H1 (cell line): ENCODE results near the gene SPARC. TPM values are rescaled to one million over a fixed set of nuclear protein-coding genes. Genes with fewer than 3 reads are reported as not detected.

ENCODE experiments used
- CTCF ChIA-PET: fragments of 300-600 bp; sonication (Branson Sonifier 250); formaldehyde crosslinking; loops from one replicate; lab custom pipeline; 2021; ENCODE audit not compliant: partially characterized antibody; lab: Charles Lee
- POLR2A ChIA-PET: fragments of 300-600 bp; sonication (Branson Sonifier 250); formaldehyde crosslinking; loops from one replicate; lab custom pipeline; 2021; ENCODE audit warnings: inconsistent platforms; ENCODE audit not compliant: partially characterized antibody; lab: Charles Lee
- DNase-seq, 2 experiments: peaks; one replicate each; pipeline versions ENCODE4 v3.0.0 to v3.0.0-alpha.2; 2010 to 2022; ENCODE audit warnings: low spot score in 2 of 2, low read depth in 1 of 2, mixed read lengths in 1 of 2
- FAIRE-seq: peaks from 2 replicates; lab custom pipeline; 2011; peaks lifted over from hg19 to GRCh38; lab: Jason Lieb, UNC
- H2AFZ ChIP-seq: 2 replicates; pipeline ENCODE4 v1.8.1; 2012; ENCODE audit warnings: low read length, inconsistent platforms
- H2AK5ac ChIP-seq: 2 replicates; pipeline ENCODE4 v1.6.1; 2013; ENCODE audit warnings: low read depth, low read length
- H2BK120ac ChIP-seq: replicated peaks from 2 replicates; pipeline ENCODE3; 2013; ENCODE audit warnings: low read depth, low read length, inconsistent platforms
- H2BK12ac ChIP-seq: 2 replicates; pipeline ENCODE4 v1.6.1; 2013; ENCODE audit warnings: low read depth, low read length
- H2BK15ac ChIP-seq: 2 replicates; pipeline ENCODE4 v1.6.1; 2013; ENCODE audit warnings: low read length
- H2BK20ac ChIP-seq: 2 replicates; pipeline ENCODE4 v1.6.1; 2013; ENCODE audit warnings: low read length
- H2BK5ac ChIP-seq: 2 replicates; pipeline ENCODE4 v1.6.1; 2013; ENCODE audit warnings: low read depth, low read length
- H3K14ac ChIP-seq: 2 replicates; pipeline ENCODE4 v1.6.1; 2013; ENCODE audit warnings: inconsistent platforms; ENCODE audit not compliant: insufficient read length
- H3K18ac ChIP-seq: 2 replicates; pipeline ENCODE4 v1.6.1; 2013; ENCODE audit warnings: low read length; ENCODE audit errors: extremely low read depth
- H3K23ac ChIP-seq: 2 replicates; pipeline ENCODE4 v1.6.1; 2013; ENCODE audit warnings: inconsistent platforms; ENCODE audit not compliant: insufficient read length
- H3K23me2 ChIP-seq: 2 replicates; pipeline ENCODE4 v1.6.1; 2013; ENCODE audit warnings: low read depth, low read length
- H3K27ac ChIP-seq: 2 replicates; pipeline ENCODE4 v1.6.1; 2011; ENCODE audit warnings: low read depth, low read length, inconsistent platforms
- H3K27me3 ChIP-seq, 4 experiments: replicated peaks in 1 of 4; 1 replicate in 1 of 4; 2 replicates in 3 of 4; pipeline versions ENCODE4 v1.6.1 to v1.8.1; 2011 to 2013; ENCODE audit warnings: low read length in 3 of 4, mild to moderate bottlenecking in 3 of 4, inconsistent platforms in 2 of 4, mixed read lengths in 2 of 4, moderate library complexity in 1 of 4; ENCODE audit not compliant: control insufficient read depth in 3 of 4, insufficient read depth in 3 of 4; ENCODE audit errors: extremely low read depth in 1 of 4
- H3K36me3 ChIP-seq, 4 experiments: 2 replicates each; pipeline versions ENCODE4 v1.6.1 to v1.8.1; 2011 to 2013; ENCODE audit warnings: mild to moderate bottlenecking in 4 of 4, low read length in 3 of 4, moderate library complexity in 2 of 4, control low read depth in 1 of 4, inconsistent platforms in 1 of 4; ENCODE audit not compliant: insufficient read depth in 4 of 4, control insufficient read depth in 2 of 4
- H3K4ac ChIP-seq: replicated peaks from 2 replicates; pipeline ENCODE3; 2013; ENCODE audit warnings: low read length, low read depth, mixed read lengths, inconsistent platforms; ENCODE audit not compliant: insufficient read length
- H3K4me1 ChIP-seq, 4 experiments: replicated peaks in 1 of 4; 1 replicate in 1 of 4; 2 replicates in 3 of 4; pipeline versions ENCODE4 v1.6.1 to v1.8.1; 2011 to 2013; ENCODE audit warnings: low read length in 3 of 4, inconsistent platforms in 2 of 4, mixed read lengths in 1 of 4; ENCODE audit not compliant: insufficient read depth in 4 of 4, control insufficient read depth in 3 of 4
- H3K4me2 ChIP-seq, 2 experiments: 2 replicates each; pipeline versions ENCODE4 v1.6.1 to v1.8.1; 2011 to 2013; ENCODE audit warnings: low read depth in 2 of 2, low read length in 2 of 2, control low read depth in 1 of 2, inconsistent platforms in 1 of 2, mild to moderate bottlenecking in 1 of 2; ENCODE audit not compliant: insufficient read depth in 1 of 2
- H3K4me3 ChIP-seq, 4 experiments: fragments of 200-600, 300-600 bp in 1 of 4; sonication (generic), shearing (Covaris generic), sonication (Bioruptor Twin) in 1 of 4; 2 replicates each; pipeline versions ENCODE4 v1.5.1 to v1.8.1; 2011 to 2016; ENCODE audit warnings: low read length in 4 of 4, low read depth in 3 of 4, control low read depth in 2 of 4, inconsistent platforms in 2 of 4, mild to moderate bottlenecking in 2 of 4, mixed read lengths in 1 of 4, moderate library complexity in 1 of 4; ENCODE audit not compliant: insufficient read depth in 2 of 4; ENCODE audit errors: extremely low read depth in 1 of 4
- H3K56ac ChIP-seq: replicated peaks from 2 replicates; pipeline ENCODE3; 2013; ENCODE audit warnings: low read depth, mild to moderate bottlenecking, mixed read lengths, low read length, inconsistent platforms; ENCODE audit not compliant: insufficient read length
- H3K79me1 ChIP-seq: 2 replicates; pipeline ENCODE4 v1.6.1; 2013; ENCODE audit warnings: low read depth, low read length, control low read depth
- H3K79me2 ChIP-seq, 2 experiments: 2 replicates each; pipeline versions ENCODE4 v1.6.1 to v1.8.1; 2012 to 2013; ENCODE audit warnings: low read length in 2 of 2, mild to moderate bottlenecking in 2 of 2, inconsistent platforms in 1 of 2; ENCODE audit not compliant: insufficient read depth in 2 of 2, control insufficient read depth in 1 of 2
- H3K9ac ChIP-seq, 4 experiments: replicated peaks in 1 of 4; 1 replicate in 1 of 4; 2 replicates in 3 of 4; pipeline versions ENCODE4 v1.6.1 to v1.8.1; 2011 to 2013; ENCODE audit warnings: low read depth in 3 of 4, low read length in 3 of 4, control low read depth in 2 of 4, mild to moderate bottlenecking in 2 of 4, moderate library complexity in 2 of 4, inconsistent platforms in 1 of 4; ENCODE audit errors: extremely low read depth in 1 of 4
- H3K9me3 ChIP-seq, 2 experiments: 2 replicates each; pipeline versions ENCODE4 v1.6.1 to v1.8.1; 2012 to 2013; ENCODE audit warnings: mild to moderate bottlenecking in 2 of 2, moderate library complexity in 2 of 2, control low read depth in 1 of 2, inconsistent platforms in 1 of 2, low read depth in 1 of 2, low read length in 1 of 2, mixed read lengths in 1 of 2; ENCODE audit not compliant: insufficient read depth in 2 of 2
- H4K20me1 ChIP-seq, 2 experiments: replicated peaks in 1 of 2; 2 replicates each; pipeline versions ENCODE3 to v1.8.1; 2011 to 2013; ENCODE audit warnings: inconsistent platforms in 2 of 2, low read length in 2 of 2, mild to moderate bottlenecking in 1 of 2; ENCODE audit not compliant: insufficient read depth in 2 of 2, control insufficient read depth in 1 of 2
- H4K5ac ChIP-seq: 2 replicates; pipeline ENCODE4 v1.6.1; 2013; ENCODE audit warnings: low read length, low read depth, mixed read lengths, inconsistent platforms; ENCODE audit not compliant: insufficient read length
- H4K8ac ChIP-seq: 2 replicates; pipeline ENCODE4 v1.8.0; 2013; ENCODE audit warnings: mild to moderate bottlenecking, moderate library complexity, low read length, inconsistent platforms; ENCODE audit not compliant: insufficient read depth; ENCODE audit errors: extremely low read depth
- H4K91ac ChIP-seq: replicated peaks from 2 replicates; pipeline ENCODE3; 2013; ENCODE audit warnings: low read length, mixed read lengths, inconsistent platforms; ENCODE audit not compliant: insufficient read length
- CHD2 ChIP-seq: IDR thresholded peaks from 2 replicates; pipeline ENCODE4 v1.6.1; 2012; ENCODE audit warnings: low read length, improper control_type of control experiment
- WGBS, 2 experiments: shearing (Covaris generic) in 1 of 2; methylation state at CpG; one replicate each; pipeline versions ENCODE4 v1.1.6 to v1.1.7; 2013 to 2015; ENCODE audit warnings: low lambda C conversion rate in 2 of 2, mixed read lengths in 2 of 2, inconsistent platforms in 1 of 2, low coverage in 1 of 2, missing lambda C conversion rate in 1 of 2; ENCODE audit not compliant: insufficient replicate concordance in 2 of 2, insufficient coverage in 1 of 2, insufficient read length in 1 of 2; ENCODE audit errors: extremely low coverage in 1 of 2, missing lambda C conversion rate in 1 of 2; 5-methylcytosine and 5-hydroxymethylcytosine counted together
- polyA plus RNA-seq, 7 experiments: library from polyadenylated mRNA; depleted of rRNA in 3 of 7; stranded (reverse) in 5 of 7; unstranded in 2 of 7; fragments of >200 nt in 5 of 7; fragments of 200-250 nt in 2 of 7; gene quantifications; 1 replicate in 5 of 7; 2 replicates in 1 of 7; 4 replicates in 1 of 7; pipeline versions ENCODE4 v1.2.1 to v1.2.3, GENCODE V29; 2011 to 2013; ENCODE audit warnings: missing spikeins in 2 of 7, mixed read lengths in 2 of 7
- total RNA-seq: library from RNA; stranded (reverse); fragmentation: NEBNext Ultra II Directional; extraction: Animal tissue kit (Norgen Biotek cat#: 25700); gene quantifications from 2 replicates; pipeline ENCODE4 v1.2.1, GENCODE V29; 2021

Gene SPARC
- total and polyA plus RNA-seq, 2 of the 8 experiments (the other 6 are each of a cell fraction or from before 2014, with no cell fraction given): 375 to 438 TPM

DNA sequence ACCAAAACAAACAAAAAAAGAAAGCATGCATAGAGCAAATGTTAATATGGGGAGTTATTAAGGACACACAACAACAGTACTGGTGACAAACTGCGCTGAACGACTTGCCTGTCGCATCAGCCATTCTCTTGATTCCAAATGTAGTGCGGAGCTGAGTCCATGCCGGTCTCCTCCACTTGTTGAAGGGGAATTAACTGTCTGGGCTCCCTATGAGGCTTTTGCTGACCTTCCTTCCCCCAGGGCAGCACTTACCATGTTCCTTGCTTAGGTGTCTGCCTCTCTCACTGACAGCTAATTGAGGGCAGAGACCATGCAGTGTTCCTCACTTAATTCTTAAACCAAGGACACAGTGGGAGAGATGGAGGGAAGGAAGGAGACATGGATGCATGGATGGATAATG, 54.8 kb downstream of the SPARC start:
- Histone ChIP-seq H3K14ac (no peak overlapping the region), H4K8ac (no peak overlapping the region), H4K5ac (no peak overlapping the region), H3K4me1 (peaks cover 0 to 5% (median 2%) of the 10 kb centered on the region in 4 experiments; a peak in 2 of 7 replicates), H3K23ac (no peak overlapping the region), H3K4me2 (no peak overlapping the region), H3K4ac (no peak overlapping the region), H4K20me1 (no peaks in the 10 kb centered on the region), H3K4me3 (no peak overlapping the region), H3K79me2 (no peaks in the 10 kb centered on the region), H3K56ac (no peak overlapping the region), H2BK20ac (no peak overlapping the region), H3K27ac (no peak overlapping the region), H3K79me1 (no peaks in the 10 kb centered on the region), H2BK12ac (no peak overlapping the region), H4K91ac (no peak overlapping the region), H2AFZ (no peak overlapping the region), H2BK5ac (no peak overlapping the region)
- no peak for FAIRE-seq
- POLR2A ChIA-PET: no interaction called here
- WGBS, 2 experiments: 92% methylated on average over 5 of the region's 5 CpGs; no CpG with 5 or more reads in 1 of the 2 experiments
- no peak for TF ChIP-seq CHD2
- TF ChIP-seq, all 59 proteins: peak for 0
- Histone ChIP-seq H3K23me2 (no peaks in the 10 kb centered on the region), H3K18ac (no peak overlapping the region), H3K36me3 (no peaks in the 10 kb centered on the region), H2BK120ac (no peak overlapping the region), H3K27me3 (no peaks in the 10 kb centered on the region; a peak in 1 of 7 replicates), H2AK5ac (no peak overlapping the region), H3K9ac (no peak overlapping the region), H2BK15ac (no peak overlapping the region), H3K9me3 (no peaks in the 10 kb centered on the region)
- CTCF ChIA-PET: interaction anchor here (1.8 kb wide), 1 partner anchor 27 kb away, joined by 6 read pairs; no protein-coding TSS in a partner anchor
- DNase-seq: no peak
